HG03060 (cell line): ENCODE results near the gene TMEM204.
"Not testable (repeated sequence)": the region's sequence is repeated elsewhere in the genome, so short reads cannot be mapped to it uniquely, and the experiment has no call there.

Experiments
- ATAC-seq: cut with Tn5 transposase; IDR thresholded peaks from one replicate; pipeline ENCODE4 v1.9.1; 2021; ENCODE audit warnings: low read depth, moderate number of reproducible peaks; ENCODE audit not compliant: unreplicated experiment

Gene TMEM204

DNA sequence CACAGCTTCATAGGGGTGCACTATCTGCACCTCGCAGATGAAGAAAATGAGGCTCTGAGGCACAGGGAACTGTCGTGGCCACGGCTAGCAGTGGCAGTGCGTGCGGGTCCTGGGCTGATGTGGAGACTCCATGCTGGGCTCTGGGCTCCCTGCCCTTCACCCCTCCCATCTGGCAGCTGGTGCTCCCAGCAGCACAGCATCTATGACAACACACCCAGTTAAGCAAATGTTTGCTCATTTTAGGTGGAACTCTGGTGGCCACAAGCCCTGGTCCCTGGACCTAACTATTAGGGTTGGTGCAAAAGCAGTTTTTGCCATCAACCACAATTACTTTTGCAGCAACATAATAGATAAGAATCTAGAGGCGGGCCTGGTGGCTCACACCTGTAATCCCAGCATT is 47.5 kb downstream of the TMEM204 start:
- no peak for ATAC-seq

DNA sequence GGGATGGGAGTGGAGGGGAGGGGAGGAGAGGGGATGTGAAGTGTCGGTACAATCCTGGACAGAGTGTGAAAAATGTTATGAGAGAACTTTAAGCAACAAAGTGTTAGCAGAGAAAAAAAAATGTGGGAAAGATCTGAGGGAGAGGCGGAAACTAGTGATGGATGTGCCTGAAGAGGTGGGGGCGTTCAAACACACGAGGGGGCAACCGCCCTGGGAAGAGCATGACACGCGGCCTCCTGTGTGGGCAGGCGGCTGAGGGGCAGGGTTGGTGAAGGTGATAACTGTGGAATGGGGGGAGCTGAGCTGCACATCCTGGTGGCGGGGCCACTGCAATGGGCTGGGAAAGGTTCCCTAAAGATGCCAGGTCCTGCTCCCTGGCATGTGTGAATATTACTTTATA is 48.3 kb downstream of the TMEM204 start:
- ATAC-seq = no peak

DNA sequence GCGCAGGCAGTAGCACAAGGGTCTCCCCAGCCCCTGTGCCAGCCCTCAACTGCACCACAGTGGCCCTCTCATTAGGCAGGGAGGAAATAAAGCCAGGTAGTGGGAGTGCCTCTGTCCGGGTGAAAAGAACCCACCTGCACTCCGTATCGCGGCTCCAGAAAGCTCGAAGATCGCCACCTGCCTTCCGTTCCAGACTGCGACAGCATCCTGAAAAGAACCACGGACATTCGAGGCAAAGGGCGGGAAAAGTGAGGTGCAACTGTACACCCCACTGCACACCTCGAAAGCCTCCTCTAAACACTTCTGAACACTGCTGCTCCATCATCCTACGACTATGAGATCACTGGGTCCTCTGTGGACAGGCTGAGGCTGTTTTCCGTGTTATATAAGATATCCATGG is 49.7 kb downstream of the TMEM204 start:
- ATAC-seq = no peak

DNA sequence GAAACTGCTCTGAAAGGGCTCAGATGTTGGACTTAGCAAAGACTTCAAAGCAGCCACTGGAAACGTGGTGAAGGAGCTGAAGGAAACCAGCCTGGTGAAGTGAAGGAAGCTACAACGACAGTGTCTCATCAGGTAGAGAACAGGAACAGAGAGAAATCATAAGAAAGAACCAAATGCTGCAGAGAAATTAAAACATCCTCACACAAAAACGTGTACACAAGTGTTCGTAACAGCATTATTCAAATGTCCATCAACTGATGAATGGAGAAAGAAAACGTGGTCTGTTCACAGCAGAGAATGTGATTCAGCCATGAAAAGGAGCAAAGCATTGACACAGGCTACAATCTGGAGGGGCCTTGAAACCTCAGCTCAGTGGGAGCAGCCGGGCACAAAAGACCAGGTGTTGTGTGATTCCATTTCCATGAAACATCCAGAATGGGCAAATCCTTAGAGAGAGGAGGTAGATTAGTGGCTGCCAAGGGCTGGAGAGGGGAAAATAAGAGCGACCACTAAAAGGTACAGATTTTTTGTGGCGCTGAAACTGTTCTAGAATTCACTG is 51.5 kb downstream of the TMEM204 start:
- ATAC-seq = no peak

DNA sequence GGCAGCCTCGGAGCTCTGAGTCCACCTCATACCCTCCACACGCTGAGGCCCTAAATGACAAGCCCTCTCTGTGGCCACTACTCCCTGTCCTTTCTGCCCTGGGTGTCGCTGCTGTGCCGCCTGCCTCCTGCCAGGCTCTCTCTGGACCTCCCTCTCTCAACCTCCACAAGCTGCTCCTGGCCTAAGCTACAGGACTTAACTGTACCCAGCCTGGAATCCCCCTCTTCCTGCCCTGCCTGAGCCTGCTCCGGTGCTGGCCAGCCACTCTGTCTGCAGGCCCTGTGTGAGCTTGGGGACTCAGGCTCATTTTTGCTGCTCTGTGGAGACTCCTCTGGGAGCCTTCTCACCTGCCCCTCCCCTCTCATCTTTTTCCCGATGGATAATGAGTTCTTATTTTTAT is 56.9 kb downstream of the TMEM204 start:
- ATAC-seq = no peak

DNA sequence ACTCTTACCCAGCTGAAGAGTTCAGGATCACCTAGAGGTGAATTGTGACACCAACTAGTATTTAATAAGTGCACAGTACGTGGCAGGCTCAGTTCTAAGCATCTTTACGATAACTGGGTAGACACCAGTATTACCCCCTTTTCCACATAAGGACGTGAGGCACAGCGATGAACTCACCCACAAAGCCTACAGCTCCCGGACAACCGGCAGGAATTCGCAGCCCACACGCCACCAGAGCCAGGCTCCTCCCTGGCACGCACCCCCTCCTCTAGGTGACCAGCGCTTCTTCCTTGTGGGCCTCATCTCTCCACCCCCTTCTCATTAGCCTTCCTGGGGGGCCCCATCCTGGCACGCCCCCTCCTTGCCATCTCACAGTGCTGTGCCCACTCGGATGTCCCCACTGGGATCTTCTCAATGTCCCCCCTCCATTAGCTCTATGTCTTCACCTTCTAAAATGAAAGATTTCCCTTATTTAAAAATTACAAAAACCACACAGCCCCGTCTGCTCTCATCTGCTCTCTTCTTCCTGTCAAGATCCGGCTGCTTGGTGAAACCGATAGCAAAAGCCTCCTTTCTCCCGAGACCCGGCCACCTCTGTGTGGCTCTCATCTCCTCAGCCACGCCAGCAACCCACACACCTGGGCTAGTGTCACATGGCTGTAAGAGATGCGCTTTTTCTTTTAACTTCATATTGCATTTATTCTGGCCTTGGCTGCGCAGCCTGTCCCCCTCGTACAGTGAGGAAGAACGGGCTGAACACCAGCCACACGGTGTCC is 57.7 kb downstream of the TMEM204 start:
- ATAC-seq = no peak

DNA sequence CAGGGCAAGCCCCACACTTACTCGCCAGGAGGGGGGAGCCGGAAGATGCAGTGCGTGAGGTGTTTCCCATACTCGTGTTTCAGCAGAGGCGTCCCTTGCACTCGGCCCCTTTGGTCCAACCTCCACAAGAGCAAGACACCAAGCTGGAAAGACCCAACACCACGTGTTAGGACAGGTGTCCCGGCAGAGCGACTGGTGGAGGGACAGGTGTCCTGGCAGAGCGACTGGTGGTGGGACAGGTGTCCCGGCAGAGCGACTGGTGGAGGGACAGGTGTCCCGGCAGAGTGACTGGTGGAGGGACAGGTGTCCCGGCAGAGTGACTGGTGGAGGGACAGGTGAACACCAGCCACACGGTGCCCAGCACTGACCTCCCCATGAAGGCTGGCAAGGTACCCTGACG is 59.0 kb downstream of the TMEM204 start:
- no peak for ATAC-seq

DNA sequence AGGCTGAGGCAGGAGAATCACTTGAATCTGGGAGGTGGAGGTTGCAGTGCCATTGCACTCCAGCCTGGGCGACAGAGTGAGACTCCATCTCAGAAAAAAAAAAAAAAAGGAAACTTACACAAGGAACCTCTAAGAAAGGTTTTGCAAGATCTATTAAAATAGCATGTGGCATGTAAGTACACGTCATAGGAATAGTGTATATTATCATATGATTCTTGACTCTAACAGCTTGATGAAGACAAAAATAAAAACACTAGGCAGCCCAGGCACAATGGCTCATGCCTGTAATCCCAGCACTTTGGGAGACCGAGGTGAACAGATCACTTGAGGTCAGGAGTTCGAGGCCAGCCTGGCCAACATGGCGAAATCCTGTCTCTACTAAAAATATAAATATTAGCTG is 62.0 kb downstream of the TMEM204 start:
- ATAC-seq = not testable (repeated sequence)

DNA sequence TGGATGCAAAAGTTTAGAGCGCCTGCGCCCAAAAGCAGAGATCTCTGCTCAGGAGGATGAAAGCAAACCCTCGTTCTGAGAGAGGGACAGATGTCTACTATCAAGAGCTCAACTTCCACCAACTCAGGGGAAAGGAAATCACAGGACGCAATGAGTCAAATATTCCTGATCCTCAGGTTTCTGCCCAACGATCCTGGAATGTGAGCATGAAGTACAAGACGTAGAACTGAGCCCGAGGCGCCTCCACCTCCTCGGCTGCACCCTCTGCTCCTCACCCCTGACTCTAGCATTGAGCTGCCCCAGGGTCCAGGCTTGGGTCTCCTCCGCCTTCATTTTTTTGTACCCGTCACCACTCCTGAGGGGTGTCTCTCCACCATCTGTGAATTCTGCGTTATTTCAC is 63.0 kb downstream of the TMEM204 start:
- no peak for ATAC-seq

DNA sequence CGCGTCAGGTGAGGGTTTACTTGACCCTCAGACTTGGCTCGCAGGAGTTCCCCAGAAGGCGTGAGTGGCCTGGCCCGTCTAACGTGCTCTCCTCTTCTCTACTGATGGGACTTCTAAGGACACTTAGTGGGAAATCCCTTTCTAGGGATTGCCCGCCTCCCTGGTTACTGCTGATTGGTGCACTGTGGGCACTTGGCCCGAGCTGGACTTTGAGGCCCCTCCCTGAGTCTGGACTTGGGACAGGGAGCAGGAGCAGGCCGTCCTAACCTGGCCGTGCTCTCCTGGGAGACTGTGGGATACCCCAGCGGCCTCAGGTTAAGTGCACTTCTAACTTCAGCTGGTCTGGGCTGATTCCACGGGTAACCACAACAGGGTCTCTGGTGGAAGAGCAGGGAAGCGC is 63.7 kb downstream of the TMEM204 start:
- ATAC-seq = no peak

DNA sequence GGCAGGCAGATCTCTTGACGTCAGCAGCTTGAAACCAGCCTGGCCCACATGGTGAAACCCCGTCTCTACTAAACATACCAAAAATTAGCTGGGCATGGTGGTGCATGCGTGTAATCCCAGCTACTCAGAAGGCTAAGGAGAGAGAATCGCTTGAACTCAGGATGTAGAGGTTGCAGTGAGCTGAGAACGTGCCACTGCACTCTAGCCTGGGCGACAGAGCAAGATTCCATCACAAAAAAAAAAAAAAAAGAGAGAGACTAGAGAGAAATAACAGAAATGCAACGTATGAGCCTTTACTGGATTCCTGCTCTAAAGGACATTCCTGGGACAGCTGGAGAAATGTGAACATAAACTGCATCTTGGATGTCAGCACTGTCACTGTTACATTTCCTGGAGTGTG is 67.6 kb downstream of the TMEM204 start:
- ATAC-seq = no peak

DNA sequence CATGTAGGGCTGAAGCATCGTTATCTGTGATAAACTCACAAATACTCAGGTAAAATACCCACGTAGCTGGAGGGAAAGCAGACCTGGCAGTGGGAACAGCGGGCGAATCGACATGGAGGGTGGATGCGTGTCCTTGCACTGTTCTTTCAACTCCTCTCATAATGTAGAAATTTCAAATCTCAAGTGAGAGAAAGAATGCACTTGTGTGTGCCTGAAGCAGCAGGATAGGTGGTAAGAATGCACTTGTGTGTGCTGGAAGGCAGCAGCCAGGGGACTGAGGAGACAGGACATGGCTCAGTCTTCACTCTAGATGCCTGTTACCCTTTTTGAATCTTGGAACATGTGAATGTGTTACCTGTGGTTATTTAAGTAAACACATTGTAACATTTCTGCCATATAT is 68.0 kb downstream of the TMEM204 start:
- no peak for ATAC-seq

DNA sequence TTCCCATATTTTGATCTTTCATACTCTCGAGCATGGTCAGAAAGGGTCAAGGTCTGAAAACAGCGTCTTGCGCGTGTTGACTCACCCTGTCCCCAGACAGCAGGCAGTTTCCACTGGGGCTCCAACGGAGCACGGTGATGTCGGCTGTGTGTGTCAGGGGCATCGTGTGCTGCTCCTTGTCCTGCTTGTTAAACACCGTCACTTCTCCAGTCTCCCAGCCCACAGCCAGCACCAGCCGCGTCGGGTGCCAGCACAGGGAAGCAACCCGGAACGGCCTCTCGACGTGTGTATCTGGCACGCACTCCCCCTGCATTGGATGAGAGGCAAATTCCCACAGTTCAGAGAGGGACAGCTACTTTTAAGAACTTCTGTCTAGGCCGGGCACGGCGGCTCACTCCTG is 68.8 kb downstream of the TMEM204 start:
- ATAC-seq = no peak
